GM21786 (cell line): ENCODE results near the gene GLDN.

ENCODE experiments used
- ATAC-seq: cut with Tn5 transposase; IDR thresholded peaks from one replicate; pipeline ENCODE4 v1.9.1; 2021; ENCODE audit not compliant: unreplicated experiment

Gene GLDN

GRCh38 chr15:51356147-51356546, 14.7 kb downstream of the GLDN start:
- no peak for ATAC-seq

- ATAC-seq: no peak
Observed at GRCh38 chr15:51356983-51357382, 15.5 kb downstream of the GLDN start.

- ATAC-seq: no peak
Observed at GRCh38 chr15:51359981-51360380, 18.5 kb downstream of the GLDN start.

GRCh38 chr15:51363383-51363782, 21.9 kb downstream of the GLDN start:
- no peak for ATAC-seq

GRCh38 chr15:51365417-51365816, 24.0 kb downstream of the GLDN start:
- ATAC-seq: no peak

- no peak for ATAC-seq
Observed at GRCh38 chr15:51366071-51366470, 24.6 kb downstream of the GLDN start.

- no peak for ATAC-seq
Observed at GRCh38 chr15:51366920-51367319, 25.5 kb downstream of the GLDN start.

GRCh38 chr15:51367322-51367976, 26.0 kb downstream of the GLDN start:
- ATAC-seq: no peak

- ATAC-seq: no peak
Observed at GRCh38 chr15:51368307-51368706, 26.9 kb downstream of the GLDN start.

GRCh38 chr15:51368751-51369450, 27.4 kb downstream of the GLDN start:
- no peak for ATAC-seq

- no peak for ATAC-seq
Observed at GRCh38 chr15:51369451-51369761, 28.0 kb downstream of the GLDN start.

- ATAC-seq: no peak
Observed at GRCh38 chr15:51371266-51371665, 29.8 kb downstream of the GLDN start.

GRCh38 chr15:51374131-51374530, 32.7 kb downstream of the GLDN start:
- ATAC-seq: no peak

- ATAC-seq: no peak
Observed at GRCh38 chr15:51375966-51376640, 34.6 kb downstream of the GLDN start.

GRCh38 chr15:51377038-51377786, 35.8 kb downstream of the GLDN start:
- no peak for ATAC-seq

GRCh38 chr15:51378406-51378805, 37.0 kb downstream of the GLDN start:
- no peak for ATAC-seq

- ATAC-seq: no peak
Observed at GRCh38 chr15:51379390-51379789, 37.9 kb downstream of the GLDN start.

GRCh38 chr15:51380999-51381806, 39.7 kb downstream of the GLDN start:
- peak; percentile 81 for ATAC-seq

- no peak for ATAC-seq
Observed at GRCh38 chr15:51382787-51383186, 41.3 kb downstream of the GLDN start.

- ATAC-seq: no peak
Observed at GRCh38 chr15:51386029-51386428, 44.6 kb downstream of the GLDN start.

GRCh38 chr15:51386486-51386885, 45.0 kb downstream of the GLDN start:
- ATAC-seq: no peak
